PC-3 (cell line): ENCODE results near the gene LTBP1. TPM values are rescaled to one million over a fixed set of nuclear protein-coding genes. Genes with fewer than 3 reads are reported as not detected.

Source experiments
- ATAC-seq: fragments of 200-7000 bp; cut with Tn5 transposase; 2 replicates; pipeline ENCODE4 v1.9.1; 2020; ENCODE audit warnings: mild to moderate bottlenecking, moderate library complexity
- BruUV-seq: library from RNA; stranded (reverse); fragments of 400-500 nt; replicated peaks from 2 replicates; lab custom pipeline; 2021; lab: Mats Ljungman, UMichigan
- CTCF ChIA-PET: fragments of 300-600 bp; sonication (Branson Sonifier 250); formaldehyde crosslinking; loops from one replicate; lab custom pipeline; 2022; ENCODE audit warnings: antibody characterized with exemption; lab: Charles Lee
- POLR2A ChIA-PET: fragments of 300-600 bp; sonication (Branson Sonifier 250); formaldehyde crosslinking; loops from one replicate; lab custom pipeline; 2022; ENCODE audit warnings: antibody characterized with exemption; ENCODE audit not compliant: unreplicated experiment; lab: Charles Lee
- DNase-seq: peaks from one replicate; pipeline ENCODE4 v3.0.0-alpha.2; 2015
- H2AFZ ChIP-seq: fragments of 300-600 bp; sonication (generic); 2 replicates; pipeline ENCODE4 v1.6.0; 2016; ENCODE audit warnings: antibody characterized with exemption, low read length
- H3F3A ChIP-seq: fragments of 300-600 bp; sonication (generic); one replicate; pipeline ENCODE4 v1.6.0; 2017; ENCODE audit warnings: antibody characterized with exemption, low read length, control low read depth, mild to moderate bottlenecking; ENCODE audit not compliant: unreplicated experiment
- H3K27ac ChIP-seq: fragments of 300-600 bp; sonication (generic); 2 replicates; pipeline ENCODE4 v1.5.1; 2016; ENCODE audit warnings: mild to moderate bottlenecking, low read length
- H3K27me3 ChIP-seq: fragments of 300-600 bp; sonication (generic); 2 replicates; pipeline ENCODE4 v1.6.1; 2016; ENCODE audit warnings: low read length, mixed read lengths
- H3K36me3 ChIP-seq: fragments of 300-600 bp; sonication (generic); 2 replicates; pipeline ENCODE4 v1.6.1; 2016; ENCODE audit warnings: low read depth, mixed run types, low read length, mixed read lengths
- H3K4me1 ChIP-seq: fragments of 300-600 bp; sonication (generic); 2 replicates; pipeline ENCODE4 v1.5.1; 2016; ENCODE audit warnings: low read length; ENCODE audit not compliant: insufficient read depth
- H3K4me2 ChIP-seq: fragments of 300-600 bp; sonication (generic); 2 replicates; pipeline ENCODE4 v1.6.0; 2016; ENCODE audit warnings: low read length
- H3K4me3 ChIP-seq: fragments of 300-600 bp; sonication (generic); 2 replicates; pipeline ENCODE4 v1.5.1; 2016; ENCODE audit warnings: mild to moderate bottlenecking, low read length, mixed read lengths
- H3K79me2 ChIP-seq: fragments of 300-600 bp; sonication (generic); 2 replicates; pipeline ENCODE4 v1.6.1; 2017; ENCODE audit warnings: low read length, mixed read lengths
- H3K9ac ChIP-seq: fragments of 300-600 bp; sonication (generic); 2 replicates; pipeline ENCODE4 v1.6.0; 2016; ENCODE audit warnings: mild to moderate bottlenecking, low read length
- H3K9me2 ChIP-seq: fragments of 300-600 bp; sonication (generic); replicated peaks from 2 replicates; pipeline ENCODE4 v1.6.1; 2016; ENCODE audit warnings: mixed run types, low read length, mixed read lengths
- H3K9me3 ChIP-seq: fragments of 300-600 bp; sonication (generic); 2 replicates; pipeline ENCODE4 v1.6.1; 2016; ENCODE audit warnings: low read length, mixed read lengths
- H4K20me1 ChIP-seq: fragments of 300-600 bp; sonication (generic); 2 replicates; pipeline ENCODE4 v1.6.1; 2016; ENCODE audit warnings: low read length, mixed read lengths
- CTCF ChIP-seq: fragments of 300-600 bp; sonication (generic); conservative IDR thresholded peaks from 2 replicates; pipeline ENCODE4 v1.5.1; 2017; ENCODE audit warnings: antibody characterized with exemption, low read depth, mild to moderate bottlenecking, low read length
- EZH2 ChIP-seq: fragments of 300-600 bp; sonication (generic); IDR thresholded peaks from one replicate; pipeline ENCODE4 v1.6.1; 2017; ENCODE audit warnings: antibody characterized with exemption, mild to moderate bottlenecking, low read length; ENCODE audit not compliant: unreplicated experiment
- EZH2phosphoT487 ChIP-seq: fragments of 300-600 bp; sonication (generic); IDR thresholded peaks from 2 replicates; pipeline ENCODE4 v1.6.1; 2018; ENCODE audit warnings: mild to moderate bottlenecking, antibody characterized with exemption, low read length, borderline replicate concordance
- intact Hi-C: fragments of 100-400 bp; cut with micrococcal nuclease; formaldehyde crosslinking; loops from 2 replicates; pipeline ENCODE4 v1.9.0; 2023
- total RNA-seq: library from RNA; depleted of rRNA; stranded (reverse); fragments of >200 nt; gene quantifications from 2 replicates; pipeline ENCODE4 v1.2.3, GENCODE V29; 2014

The LTBP1 gene
- total RNA-seq, 1 experiment from 2014 or later = 45.9 TPM

DNA sequence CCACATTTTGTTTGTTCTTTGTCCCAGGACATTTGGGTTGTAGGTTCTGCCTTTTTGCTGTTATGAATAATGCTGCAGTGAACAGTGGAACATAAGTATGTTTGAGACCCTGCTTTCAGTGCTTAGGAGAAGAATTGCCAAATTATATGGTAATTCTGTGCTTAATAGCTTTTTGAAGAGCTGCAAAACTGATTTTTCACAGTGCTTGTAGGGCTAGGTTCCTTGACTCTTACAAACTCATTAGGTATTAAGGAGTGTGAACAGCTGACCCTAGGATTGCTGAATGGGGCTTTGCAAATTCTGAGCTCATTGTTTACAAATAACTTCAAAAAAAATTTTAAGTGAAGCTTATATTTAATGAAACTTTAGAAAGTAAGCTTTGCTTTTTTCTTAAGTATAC, 154.2 kb downstream of the LTBP1 start:
- no TSS peak for BruUV-seq
- Histone ChIP-seq H3K9me3 (no peaks in the 10 kb centered on the region), H2AFZ (no peak overlapping the region), H3K9ac (no peak overlapping the region), H3K4me3 (no peak overlapping the region), H4K20me1 (no peaks in the 10 kb centered on the region), H3K36me3 (no peaks in the 10 kb centered on the region), H3K79me2 (no peaks in the 10 kb centered on the region), H3K4me2 (no peak overlapping the region), H3K9me2 (no peaks in the 10 kb centered on the region), H3K27me3 (no peaks in the 10 kb centered on the region), H3K4me1 (peaks cover 19% of the 10 kb centered on the region), H3K27ac (no peak overlapping the region), H3F3A (no peaks in the 10 kb centered on the region)
- ATAC-seq = no peak
- ChIA-PET POLR2A (no interaction called here), CTCF (no interaction called here)
- intact Hi-C loops = no loop called here
- TF ChIP-seq CTCF (no peak), EZH2 (no peak), EZH2phosphoT487 (no peak)
- no peak for DNase-seq

DNA sequence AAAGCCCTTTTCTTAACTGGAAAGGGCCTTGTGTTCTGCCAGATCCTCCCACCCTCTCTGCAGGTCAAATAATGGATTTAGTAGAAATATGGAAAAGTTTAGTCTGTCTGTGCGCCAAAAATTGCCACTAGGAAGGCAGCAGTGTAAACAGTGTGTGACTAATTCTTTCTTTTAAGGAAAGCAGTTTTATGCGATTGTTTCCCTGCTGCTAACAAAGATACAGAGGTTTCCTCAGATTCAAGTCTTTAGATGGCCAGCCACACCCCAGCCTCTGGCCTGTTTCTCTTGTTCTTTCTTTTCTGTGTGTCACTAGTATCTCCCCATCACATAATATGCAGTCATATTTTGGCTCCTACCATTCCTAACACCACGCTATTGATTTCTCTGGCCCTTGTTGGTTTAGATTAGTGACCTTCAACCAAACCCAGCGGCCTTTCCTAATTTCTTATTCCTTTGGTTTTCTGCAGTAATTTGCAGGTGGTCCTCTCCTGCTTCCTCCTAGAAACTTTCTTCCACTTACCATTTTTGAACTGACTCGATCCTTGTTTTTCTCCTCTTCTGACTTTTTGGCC, 157.4 kb downstream of the LTBP1 start:
- H3K9me2 ChIP-seq = no peaks in the 10 kb centered on the region
- peak overlapping the region; percentile 72 for H3K9ac ChIP-seq
- POLR2A ChIA-PET = no interaction called here
- H3K36me3 ChIP-seq = no peaks in the 10 kb centered on the region
- no peaks in the 10 kb centered on the region for H3F3A ChIP-seq
- peak overlapping the region; percentile 27; the same call in 1 of the 2 replicates for H2AFZ ChIP-seq
- peak overlapping the region; percentile 93 for H3K27ac ChIP-seq
- no peaks in the 10 kb centered on the region for H3K79me2 ChIP-seq
- H3K4me3 ChIP-seq = peak overlapping the region; percentile 5; the same call in 1 of the 2 replicates
- H3K9me3 ChIP-seq = no peaks in the 10 kb centered on the region
- no peaks in the 10 kb centered on the region for H3K27me3 ChIP-seq
- DNase-seq (peak; percentile 87), ATAC-seq (peak; percentile 92)
- CTCF ChIA-PET = no interaction called here
- H3K4me2 ChIP-seq = peak overlapping the region; percentile 66
- TF ChIP-seq CTCF = no peak
- no peak for TF ChIP-seq EZH2phosphoT487
- no peak for TF ChIP-seq EZH2
- intact Hi-C loops = loop anchor here (1.0 to 2.0 kb wide), 2 partner anchors 30 to 33 kb away; no protein-coding TSS in a partner anchor
- peaks cover 28% of the 10 kb centered on the region for H3K4me1 ChIP-seq
- no TSS peak for BruUV-seq
- H4K20me1 ChIP-seq = no peaks in the 10 kb centered on the region

DNA sequence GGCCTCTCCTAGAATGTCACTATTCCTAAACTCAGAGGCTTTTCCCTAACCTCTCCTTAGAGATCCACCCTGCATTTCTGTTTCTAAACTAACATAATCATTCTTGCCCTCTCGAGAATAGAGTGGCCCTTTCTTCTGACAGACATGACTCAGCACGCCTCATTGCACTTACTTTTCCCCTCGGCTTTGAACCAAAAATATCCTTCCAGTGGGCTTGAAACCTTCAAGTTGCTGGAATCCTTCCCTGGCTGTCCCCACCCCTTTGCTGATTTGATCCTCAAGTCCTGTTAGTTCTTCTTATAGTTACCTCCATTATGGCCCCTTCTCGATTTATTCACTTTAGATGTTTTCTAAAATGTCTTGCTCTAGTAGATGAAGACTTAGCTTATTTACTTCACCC, 158.0 kb downstream of the LTBP1 start:
- Histone ChIP-seq H3K9ac (peak overlapping the region; percentile 72), H3F3A (no peaks in the 10 kb centered on the region), H3K4me2 (peak overlapping the region; percentile 66), H3K4me1 (peaks cover 28% of the 10 kb centered on the region), H3K79me2 (no peaks in the 10 kb centered on the region), H3K4me3 (peak overlapping the region; percentile 5; the same call in 1 of the 2 replicates), H3K36me3 (no peaks in the 10 kb centered on the region), H4K20me1 (no peaks in the 10 kb centered on the region), H3K27ac (peak overlapping the region; percentile 93), H3K9me2 (no peaks in the 10 kb centered on the region), H3K9me3 (no peaks in the 10 kb centered on the region), H3K27me3 (no peaks in the 10 kb centered on the region), H2AFZ (peak overlapping the region; percentile 7; the same call in 1 of the 2 replicates)
- ATAC-seq (peak; percentile 47), DNase-seq (peak; percentile 66)
- TF ChIP-seq EZH2phosphoT487 (no peak), EZH2 (no peak), CTCF (no peak)
- intact Hi-C loops = loop anchor here (1.0 to 2.0 kb wide), 2 partner anchors 30 to 34 kb away; no protein-coding TSS in a partner anchor
- BruUV-seq = no TSS peak
- ChIA-PET CTCF (no interaction called here), POLR2A (no interaction called here)
